ENCODE data around the gene CHADL.

DNA sequence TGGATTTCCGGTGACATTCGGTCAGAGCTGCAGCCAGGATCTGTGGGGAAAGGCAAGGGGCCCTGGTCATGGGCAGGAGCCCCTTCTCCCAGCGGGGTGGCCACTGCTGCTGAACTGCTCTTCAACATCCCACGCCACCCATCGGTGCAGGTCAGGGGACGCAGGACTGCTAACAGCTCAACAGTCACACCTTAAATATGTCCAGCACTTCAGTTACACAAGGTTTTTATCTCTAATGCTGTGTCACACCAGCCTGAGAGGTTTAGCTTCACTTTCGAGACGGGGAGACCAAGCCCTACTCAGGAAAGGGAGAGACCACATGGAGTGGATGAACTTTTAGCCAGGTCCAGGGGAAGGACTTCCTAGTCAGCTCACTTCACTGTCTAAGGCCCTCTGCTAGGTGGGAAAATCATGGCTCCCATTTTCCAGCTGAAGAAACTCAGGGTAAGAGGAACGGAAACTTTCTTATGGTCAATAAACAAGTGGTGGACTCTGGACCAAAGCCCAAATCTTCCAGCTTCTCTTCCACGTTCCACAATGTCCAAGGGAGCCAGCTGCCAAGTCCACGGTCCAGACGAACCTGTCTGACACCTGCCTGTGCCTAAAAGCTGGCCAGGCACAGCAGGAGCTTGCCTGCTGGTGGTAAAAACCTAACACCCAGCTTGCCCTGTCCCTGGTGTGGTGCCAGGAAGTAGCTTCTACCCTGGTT lies 21.0 kb upstream of the CHADL start:
- no peak for TF ChIP-seq EZH2 (IDR thresholded peaks at IDR 0.05; ENCODE audit: borderline replicate concordance, low read depth, low read length)
- no peak for TF ChIP-seq ZSCAN32 (CRISPR knock-in tag; IDR thresholded peaks at IDR 0.05)
- TF ChIP-seq MTA1 (IDR thresholded peaks at IDR 0.05; ENCODE audit: borderline replicate concordance), result no peak
